Naive thymus-derived CD4-positive, alpha-beta T cell (primary cell): Measurements from ENCODE around the gene SMPX. TPM values are rescaled to one million over a fixed set of nuclear protein-coding genes. Genes with fewer than 3 reads are reported as not detected.
A peak's percentile ranks its signal among the peaks of the same experiment; 100 is the strongest.

Experiments used
- ATAC-seq: fragments of 150-1000 bp; cut with Tn5 transposase; 2 replicates; pipeline ENCODE4 v1.10.0; 2021; ENCODE audit warnings: mild to moderate bottlenecking, moderate library complexity
- CTCF ChIA-PET: fragments of 350-600 bp; sonication (Branson Sonifier 250); formaldehyde crosslinking; loops from one replicate; lab custom pipeline; 2021; ENCODE audit warnings: antibody characterized with exemption; lab: Charles Lee
- POLR2A ChIA-PET: fragments of 350-600 bp; sonication (Branson Sonifier 250); formaldehyde crosslinking; loops from one replicate; lab custom pipeline; 2021; ENCODE audit warnings: antibody characterized with exemption, inconsistent platforms; lab: Charles Lee
- DNase-seq, 9 donors: peaks; one replicate each; pipeline versions ENCODE4 v3.0.0 to v3.0.0-alpha.2; 2020 to 2022; ENCODE audit warnings: mixed read lengths in 1 of 9
- H3K27ac ChIP-seq: one replicate; pipeline ENCODE4 v1.7.0; 2013; ENCODE audit warnings: mild to moderate bottlenecking, low read depth, low read length, moderate library complexity
- H3K27me3 ChIP-seq, 2 donors: one replicate each; pipeline ENCODE4 v1.7.0; 2013; ENCODE audit warnings: low read length in 2 of 2, mild to moderate bottlenecking in 2 of 2, moderate library complexity in 2 of 2; ENCODE audit not compliant: control insufficient read depth in 2 of 2, insufficient read depth in 2 of 2
- H3K36me3 ChIP-seq, 3 experiments: 1 replicate in 2 of 3; 2 replicates in 1 of 3; pipeline ENCODE4 v1.7.0; 2013; ENCODE audit warnings: low read length in 3 of 3, mild to moderate bottlenecking in 3 of 3, moderate library complexity in 1 of 3; ENCODE audit not compliant: insufficient read depth in 3 of 3, control insufficient read depth in 2 of 3
- H3K4me1 ChIP-seq, 2 donors: one replicate each; pipeline ENCODE4 v1.7.0; 2013; ENCODE audit warnings: low read length in 2 of 2, mild to moderate bottlenecking in 2 of 2, moderate library complexity in 1 of 2; ENCODE audit not compliant: control insufficient read depth in 2 of 2, insufficient read depth in 2 of 2
- H3K4me3 ChIP-seq: 2 replicates; pipeline ENCODE4 v1.7.0; 2013; ENCODE audit warnings: mild to moderate bottlenecking, low read length
- H3K9me3 ChIP-seq, 3 experiments: 1 replicate in 2 of 3; 2 replicates in 1 of 3; pipeline ENCODE4 v1.7.0; 2013; ENCODE audit warnings: low read length in 3 of 3; ENCODE audit not compliant: control insufficient read depth in 2 of 3
- H3K27ac Mint-ChIP-seq, 9 donors: one replicate each; pipeline ENCODE4 v1.8.0; 2020 to 2022; ENCODE audit warnings: mixed read lengths in 9 of 9, mild to moderate bottlenecking in 8 of 9, moderate library complexity in 5 of 9, inconsistent platforms in 2 of 9
- H3K27me3 Mint-ChIP-seq, 5 donors: one replicate each; pipeline ENCODE4 v1.8.0; 2021 to 2022; ENCODE audit warnings: mixed read lengths in 5 of 5, mild to moderate bottlenecking in 1 of 5
- H3K36me3 Mint-ChIP-seq, 5 donors: one replicate each; pipeline ENCODE4 v1.8.0; 2020 to 2022; ENCODE audit warnings: mixed read lengths in 5 of 5, mild to moderate bottlenecking in 3 of 5, inconsistent platforms in 1 of 5
- H3K4me1 Mint-ChIP-seq, 7 donors: one replicate each; pipeline ENCODE4 v1.8.0; 2020 to 2022; ENCODE audit warnings: mixed read lengths in 7 of 7, mild to moderate bottlenecking in 3 of 7, inconsistent platforms in 1 of 7
- H3K4me3 Mint-ChIP-seq, 10 donors: one replicate each; pipeline ENCODE4 v1.8.0; 2020 to 2022; ENCODE audit warnings: mild to moderate bottlenecking in 10 of 10, mixed read lengths in 10 of 10, moderate library complexity in 6 of 10, inconsistent platforms in 2 of 10
- H3K9me3 Mint-ChIP-seq, 11 donors: one replicate each; pipeline ENCODE4 v1.8.0; 2020 to 2022; ENCODE audit warnings: mixed read lengths in 11 of 11, mild to moderate bottlenecking in 4 of 11, inconsistent platforms in 1 of 11, moderate library complexity in 1 of 11
- intact Hi-C, 2 donors: fragments of 100-400 bp; cut with micrococcal nuclease; formaldehyde crosslinking; loops; one replicate each; pipeline ENCODE4 v1.15.1; 2023
- polyA plus RNA-seq, 2 donors: library from polyadenylated mRNA; unstranded; fragments of 300-500 nt; fragmentation: Illumina TruSeq; gene quantifications; one replicate each; pipeline ENCODE4 v1.2.3, GENCODE V29; 2021
- total RNA-seq, 6 experiments: library from RNA in 5 of 6; stranded (reverse) in 5 of 6; gene quantifications; 1 replicate in 5 of 6; 2 replicates in 1 of 6; pipeline ENCODE4 v1.2.3 and lab custom pipeline; 2021 to 2026

SMPX gene
- total and polyA plus RNA-seq, 7 experiments from 2014 or later = not detected

- peaks cover 0 to 10% (median 4%) of the 10 kb centered on the region in 5 donors for H3K27me3 Mint-ChIP-seq
- no peaks in the 10 kb centered on the region for H3K4me1 ChIP-seq
- H3K36me3 Mint-ChIP-seq = no peaks in the 10 kb centered on the region
- intact Hi-C loops = no loop called here
- H3K27me3 ChIP-seq = no peaks in the 10 kb centered on the region
- DNase-seq (no peak), ATAC-seq (no peak)
- ChIA-PET POLR2A (no interaction called here), CTCF (no interaction called here)
- H3K9me3 ChIP-seq = no peaks in the 10 kb centered on the region
- peaks cover 0 to 3% (median 0%) of the 10 kb centered on the region in 11 donors for H3K9me3 Mint-ChIP-seq
- H3K4me3 Mint-ChIP-seq = no peak overlapping the region
- no peaks in the 10 kb centered on the region for H3K36me3 ChIP-seq
- no peak overlapping the region for H3K27ac ChIP-seq
- no peak overlapping the region for H3K4me3 ChIP-seq
- peaks cover 0 to 6% (median 1%) of the 10 kb centered on the region in 7 donors for H3K4me1 Mint-ChIP-seq
- H3K27ac Mint-ChIP-seq = no peak overlapping the region
Observed at GRCh38 chrX:21674430-21675186, 83.3 kb downstream of the SMPX start.

- H3K4me1 ChIP-seq = no peaks in the 10 kb centered on the region
- no peaks in the 10 kb centered on the region for H3K27me3 ChIP-seq
- no peak overlapping the region for H3K4me3 ChIP-seq
- ATAC-seq (no peak), DNase-seq (no peak)
- ChIA-PET CTCF (no interaction called here), POLR2A (no interaction called here)
- no peaks in the 10 kb centered on the region for H3K36me3 ChIP-seq
- no peaks in the 10 kb centered on the region for H3K9me3 Mint-ChIP-seq
- no peak overlapping the region for H3K27ac ChIP-seq
- intact Hi-C loops = no loop called here
- H3K36me3 Mint-ChIP-seq = no peaks in the 10 kb centered on the region
- no peak overlapping the region for H3K27ac Mint-ChIP-seq
- H3K9me3 ChIP-seq = no peaks in the 10 kb centered on the region
- H3K27me3 Mint-ChIP-seq = peaks cover 0 to 6% (median 4%) of the 10 kb centered on the region in 5 donors
- no peak overlapping the region for H3K4me3 Mint-ChIP-seq
- H3K4me1 Mint-ChIP-seq = peaks cover 0 to 1% (median 0%) of the 10 kb centered on the region in 7 donors
Observed at GRCh38 chrX:21666679-21667078, 91.2 kb downstream of the SMPX start.

- no peak overlapping the region for H3K4me3 Mint-ChIP-seq
- Histone ChIP-seq H3K4me1 (no peaks in the 10 kb centered on the region), H3K9me3 (no peaks in the 10 kb centered on the region), H3K4me3 (no peak overlapping the region), H3K27me3 (no peaks in the 10 kb centered on the region), H3K36me3 (no peaks in the 10 kb centered on the region), H3K27ac (no peak overlapping the region)
- H3K4me1 Mint-ChIP-seq = peaks cover 0 to 1% (median 0%) of the 10 kb centered on the region in 7 donors
- no peak overlapping the region for H3K27ac Mint-ChIP-seq
- intact Hi-C loops = no loop called here
- peaks cover 0 to 6% (median 4%) of the 10 kb centered on the region in 5 donors for H3K27me3 Mint-ChIP-seq
- POLR2A ChIA-PET = no interaction called here
- no peaks in the 10 kb centered on the region for H3K36me3 Mint-ChIP-seq
- no peak for DNase-seq
- H3K9me3 Mint-ChIP-seq = no peaks in the 10 kb centered on the region
- CTCF ChIA-PET = no interaction called here
- no peak for ATAC-seq
Observed at GRCh38 chrX:21666252-21666651, 91.7 kb downstream of the SMPX start.

GRCh38 chrX:21662761-21663160 lies 95.2 kb downstream of the SMPX start:
- Mint-ChIP-seq H3K36me3 (no peaks in the 10 kb centered on the region), H3K27me3 (peaks cover 0 to 17% (median 8%) of the 10 kb centered on the region in 5 donors), H3K27ac (peak overlapping the region in 1 of 9 donors; percentile 32), H3K4me1 (peaks cover 0 to 6% (median 0%) of the 10 kb centered on the region in 7 donors), H3K4me3 (no peak overlapping the region), H3K9me3 (no peaks in the 10 kb centered on the region)
- H3K9me3 ChIP-seq = no peaks in the 10 kb centered on the region
- no peaks in the 10 kb centered on the region for H3K27me3 ChIP-seq
- H3K27ac ChIP-seq = no peak overlapping the region
- POLR2A ChIA-PET = no interaction called here
- no peaks in the 10 kb centered on the region for H3K36me3 ChIP-seq
- H3K4me3 ChIP-seq = no peak overlapping the region
- CTCF ChIA-PET = no interaction called here
- DNase-seq (no peak), ATAC-seq (no peak)
- H3K4me1 ChIP-seq = no peaks in the 10 kb centered on the region
- intact Hi-C loops = no loop called here

- POLR2A ChIA-PET = no interaction called here
Observed at GRCh38 chrX:21661316-21661715, 96.6 kb downstream of the SMPX start.

GRCh38 chrX:21660156-21660555 lies 97.8 kb downstream of the SMPX start:
- ChIA-PET CTCF (no interaction called here), POLR2A (no interaction called here)
- peaks cover 0 to 18% (median 4%) of the 10 kb centered on the region in 7 donors for H3K4me1 Mint-ChIP-seq
- Histone ChIP-seq H3K4me1 (no peaks in the 10 kb centered on the region), H3K9me3 (no peaks in the 10 kb centered on the region), H3K27me3 (no peaks in the 10 kb centered on the region), H3K27ac (no peak overlapping the region), H3K4me3 (no peak overlapping the region), H3K36me3 (no peaks in the 10 kb centered on the region)
- no peak for ATAC-seq
- H3K27ac Mint-ChIP-seq = peak overlapping the region in 1 of 9 donors; percentile 26
- DNase-seq = no peak
- intact Hi-C loops = no loop called here
- H3K27me3 Mint-ChIP-seq = peaks cover 0 to 17% (median 8%) of the 10 kb centered on the region in 5 donors
- no peak overlapping the region for H3K4me3 Mint-ChIP-seq
- H3K9me3 Mint-ChIP-seq = no peaks in the 10 kb centered on the region
- H3K36me3 Mint-ChIP-seq = no peaks in the 10 kb centered on the region

More at GRCh38 chrX:21661316-21661715, 96.6 kb downstream of the SMPX start:
- Histone ChIP-seq H3K4me1 (no peaks in the 10 kb centered on the region), H3K27me3 (no peaks in the 10 kb centered on the region), H3K27ac (no peak overlapping the region), H3K4me3 (no peak overlapping the region), H3K36me3 (no peaks in the 10 kb centered on the region), H3K9me3 (no peaks in the 10 kb centered on the region)
- Mint-ChIP-seq H3K27me3 (peaks cover 0 to 17% (median 8%) of the 10 kb centered on the region in 5 donors), H3K27ac (no peak overlapping the region), H3K4me1 (peaks cover 0 to 11% (median 4%) of the 10 kb centered on the region in 7 donors), H3K4me3 (no peak overlapping the region), H3K9me3 (no peaks in the 10 kb centered on the region), H3K36me3 (no peaks in the 10 kb centered on the region)
- intact Hi-C loops = no loop called here
- CTCF ChIA-PET = no interaction called here
- ATAC-seq (no peak), DNase-seq (no peak)

- DNase-seq (no peak), ATAC-seq (no peak)
- ChIA-PET POLR2A (interaction anchor here (0.6 kb wide), 1 partner anchor 52 kb away, joined by 3 read pairs; no protein-coding TSS in a partner anchor), CTCF (no interaction called here)
- Histone ChIP-seq H3K27ac (no peak overlapping the region), H3K36me3 (no peaks in the 10 kb centered on the region), H3K4me3 (no peak overlapping the region), H3K9me3 (no peaks in the 10 kb centered on the region), H3K27me3 (no peaks in the 10 kb centered on the region), H3K4me1 (no peaks in the 10 kb centered on the region)
- Mint-ChIP-seq H3K27me3 (peaks cover 0 to 17% (median 8%) of the 10 kb centered on the region in 5 donors), H3K4me3 (peak overlapping the region; percentile 50 to 88 (median 76)), H3K36me3 (no peaks in the 10 kb centered on the region), H3K27ac (peak overlapping the region in 5 of 9 donors; percentile 24 to 81 (median 59)), H3K4me1 (peaks cover 0 to 27% (median 4%) of the 10 kb centered on the region in 7 donors), H3K9me3 (no peaks in the 10 kb centered on the region)
- intact Hi-C loops = no loop called here
Observed at GRCh38 chrX:21659320-21659719, 98.6 kb downstream of the SMPX start.
